ENCODE data around the gene VARS1. TPM values are rescaled to one million over a fixed set of nuclear protein-coding genes. Genes with fewer than 3 reads are reported as not detected.
A peak's percentile ranks its signal among the peaks of the same experiment; 100 is the strongest.

VARS1 gene
- total and polyA plus RNA-seq, 2 donors (not counting 1 experiment from before 2014, with no cell fraction given), result 16.0 to 53.5 TPM

DNA sequence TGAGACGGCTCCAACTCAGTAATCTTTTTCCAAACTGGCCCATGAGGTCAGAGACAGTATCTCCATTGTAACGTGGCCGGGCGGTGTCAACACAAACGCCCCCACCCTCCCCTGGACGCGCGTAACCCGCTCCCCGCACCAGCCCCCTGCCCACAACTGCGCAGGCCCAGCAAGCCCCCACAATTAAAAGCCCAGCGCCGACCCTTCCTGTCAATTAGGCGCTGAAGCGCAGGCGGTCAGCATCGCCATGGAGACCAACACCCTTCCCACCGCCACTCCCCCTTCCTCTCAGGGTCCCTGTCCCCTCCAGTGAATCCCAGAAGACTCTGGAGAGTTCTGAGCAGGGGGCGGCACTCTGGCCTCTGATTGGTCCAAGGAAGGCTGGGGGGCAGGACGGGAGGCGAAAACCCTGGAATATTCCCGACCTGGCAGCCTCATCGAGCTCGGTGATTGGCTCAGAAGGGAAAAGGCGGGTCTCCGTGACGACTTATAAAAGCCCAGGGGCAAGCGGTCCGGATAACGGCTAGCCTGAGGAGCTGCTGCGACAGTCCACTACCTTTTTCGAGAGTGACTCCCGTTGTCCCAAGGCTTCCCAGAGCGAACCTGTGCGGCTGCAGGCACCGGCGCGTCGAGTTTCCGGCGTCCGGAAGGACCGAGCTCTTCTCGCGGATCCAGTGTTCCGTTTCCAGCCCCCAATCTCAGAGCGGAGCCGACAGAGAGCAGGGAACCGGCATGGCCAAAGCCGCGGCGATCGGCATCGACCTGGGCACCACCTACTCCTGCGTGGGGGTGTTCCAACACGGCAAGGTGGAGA lies 19.7 kb upstream of the VARS1 start, which contains the start of the genes HSPA1A and HSPA1L:
TSS of gene HSPA1A (plus strand) at position 519 of the 814 bp plus-strand sequence. CDS start at position 733, 214 bp downstream.
TSS of gene HSPA1L (minus strand) at position 259 of the 814 bp plus-strand sequence. CDS start 3,311 bp downstream, outside the sequence.
- Histone ChIP-seq H2AFZ (ENCODE audit: low read length) (no peak within 1 kb of the TSS), H3K4me1 (ENCODE audit: control insufficient read depth, extremely low read depth, insufficient read depth, low read length) (peaks cover 2% of the 10 kb centered on the region), H3K9me3 (ENCODE audit: control insufficient read depth, insufficient read depth, low read depth, low read length) (no peaks in the 10 kb centered on the region), H3K36me3 (ENCODE audit: control insufficient read depth, insufficient read depth, low read length) (no peaks in the 10 kb centered on the region), H3K9ac (ENCODE audit: insufficient read depth, low read length) (peak within 1 kb of the TSS; percentile 48), H4K20me1 (ENCODE audit: control insufficient read depth, extremely low read depth, insufficient read depth, low read length) (no peaks in the 10 kb centered on the region), H3K4me3 (replicated peaks in 1 of 4; ENCODE audit: control extremely low read depth in 1 of 4, insufficient read depth in 1 of 4, low read depth in 3 of 4, low read length in 4 of 4) (peak within 1 kb of the TSS; percentile 42 to 82 (median 76)), H3K79me2 (ENCODE audit: control insufficient read depth, insufficient read depth, low read length) (peaks cover 21% of the 10 kb centered on the region), H3K27ac (ENCODE audit: insufficient read depth, low read length) (peak within 1 kb of the TSS; percentile 57), H3K27me3 (ENCODE audit: control insufficient read depth, insufficient read depth, low read length) (no peaks in the 10 kb centered on the region), H3K4me2 (ENCODE audit: extremely low read depth, insufficient read depth, low read length) (peak within 1 kb of the TSS; percentile 89)
- TF ChIP-seq EZH2 (IDR thresholded peaks at IDR 0.05; ENCODE audit: low read length, missing control alignments), result no peak
- TF ChIP-seq, protein P1, sequence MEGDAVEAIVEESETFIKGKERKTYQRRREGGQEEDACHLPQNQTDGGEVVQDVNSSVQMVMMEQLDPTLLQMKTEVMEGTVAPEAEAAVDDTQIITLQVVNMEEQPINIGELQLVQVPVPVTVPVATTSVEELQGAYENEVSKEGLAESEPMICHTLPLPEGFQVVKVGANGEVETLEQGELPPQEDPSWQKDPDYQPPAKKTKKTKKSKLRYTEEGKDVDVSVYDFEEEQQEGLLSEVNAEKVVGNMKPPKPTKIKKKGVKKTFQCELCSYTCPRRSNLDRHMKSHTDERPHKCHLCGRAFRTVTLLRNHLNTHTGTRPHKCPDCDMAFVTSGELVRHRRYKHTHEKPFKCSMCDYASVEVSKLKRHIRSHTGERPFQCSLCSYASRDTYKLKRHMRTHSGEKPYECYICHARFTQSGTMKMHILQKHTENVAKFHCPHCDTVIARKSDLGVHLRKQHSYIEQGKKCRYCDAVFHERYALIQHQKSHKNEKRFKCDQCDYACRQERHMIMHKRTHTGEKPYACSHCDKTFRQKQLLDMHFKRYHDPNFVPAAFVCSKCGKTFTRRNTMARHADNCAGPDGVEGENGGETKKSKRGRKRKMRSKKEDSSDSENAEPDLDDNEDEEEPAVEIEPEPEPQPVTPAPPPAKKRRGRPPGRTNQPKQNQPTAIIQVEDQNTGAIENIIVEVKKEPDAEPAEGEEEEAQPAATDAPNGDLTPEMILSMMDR (conservative IDR thresholded peaks at IDR 0.05 in 1 of 2, IDR thresholded peaks at IDR 0.05 in 1 of 2; ENCODE audit: low read depth in 1 of 2, low read length in 2 of 2), result no peak
- DNase-seq (ENCODE audit: low read depth in 2 of 2), result peak; percentile 95

DNA sequence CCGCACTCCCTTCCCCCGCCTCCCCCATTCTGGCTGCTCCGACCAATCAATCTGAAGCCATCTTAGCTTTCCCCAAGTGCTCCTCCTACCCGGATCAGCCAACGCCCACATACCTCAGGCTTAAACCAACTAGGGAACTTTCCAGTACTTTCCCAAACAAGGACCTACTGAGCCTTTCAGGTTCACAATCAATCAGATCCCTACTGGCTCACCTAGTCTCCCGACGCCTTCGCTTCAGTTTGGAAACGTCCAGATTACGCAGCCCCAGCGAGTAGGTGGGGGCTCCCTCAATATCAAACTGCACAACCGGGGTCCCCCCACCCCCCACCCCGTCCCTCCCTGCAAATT lies 19.1 kb upstream of the VARS1 start:
- no peaks in the 10 kb centered on the region for H3K27me3 ChIP-seq (ENCODE audit: control insufficient read depth, insufficient read depth, low read length)
- peak overlapping the region; percentile 42 to 82 (median 60) for H3K4me3 ChIP-seq (replicated peaks in 1 of 4; ENCODE audit: control extremely low read depth in 1 of 4, insufficient read depth in 1 of 4, low read depth in 3 of 4, low read length in 4 of 4)
- H4K20me1 ChIP-seq (ENCODE audit: control insufficient read depth, extremely low read depth, insufficient read depth, low read length), result no peaks in the 10 kb centered on the region
- DNase-seq (ENCODE audit: low read depth in 2 of 2), result peak; percentile 98 to 99
- H2AFZ ChIP-seq (ENCODE audit: low read length), result no peak overlapping the region
- peak overlapping the region; percentile 89 for H3K4me2 ChIP-seq (ENCODE audit: extremely low read depth, insufficient read depth, low read length)
- TF ChIP-seq, protein P1 (conservative IDR thresholded peaks at IDR 0.05 in 1 of 2, IDR thresholded peaks at IDR 0.05 in 1 of 2; ENCODE audit: low read depth in 1 of 2, low read length in 2 of 2), result no peak
- no peak for TF ChIP-seq EZH2 (IDR thresholded peaks at IDR 0.05; ENCODE audit: low read length, missing control alignments)
- peak overlapping the region; percentile 30 for H3K9ac ChIP-seq (ENCODE audit: insufficient read depth, low read length)
- peak overlapping the region; percentile 57 for H3K27ac ChIP-seq (ENCODE audit: insufficient read depth, low read length)
- no peaks in the 10 kb centered on the region for H3K9me3 ChIP-seq (ENCODE audit: control insufficient read depth, insufficient read depth, low read depth, low read length)
- peaks cover 2% of the 10 kb centered on the region for H3K4me1 ChIP-seq (ENCODE audit: control insufficient read depth, extremely low read depth, insufficient read depth, low read length)
- H3K36me3 ChIP-seq (ENCODE audit: control insufficient read depth, insufficient read depth, low read length), result no peaks in the 10 kb centered on the region
- H3K79me2 ChIP-seq (ENCODE audit: control insufficient read depth, insufficient read depth, low read length), result peaks cover 21% of the 10 kb centered on the region

DNA sequence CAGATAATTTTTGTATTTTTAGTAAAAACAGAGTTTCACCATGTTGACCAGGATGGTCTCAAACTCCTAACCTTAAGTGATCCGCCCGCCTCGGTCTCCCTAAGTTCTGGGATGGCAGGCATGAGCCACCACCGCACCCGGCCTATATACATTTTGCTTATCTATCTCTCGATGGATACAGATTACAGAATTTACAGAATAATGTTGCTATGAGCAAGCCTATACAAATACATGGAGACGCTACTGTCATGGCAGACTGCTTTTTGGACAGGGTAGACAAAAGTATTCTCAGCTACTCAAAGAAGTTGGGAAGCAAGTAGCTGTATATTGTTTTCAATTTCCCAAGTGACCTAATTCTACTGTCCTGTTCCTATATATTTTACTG lies 17.9 kb upstream of the VARS1 start:
- Histone ChIP-seq H4K20me1 (ENCODE audit: control insufficient read depth, extremely low read depth, insufficient read depth, low read length) (no peaks in the 10 kb centered on the region), H3K9me3 (ENCODE audit: control insufficient read depth, insufficient read depth, low read depth, low read length) (no peaks in the 10 kb centered on the region), H3K4me2 (ENCODE audit: extremely low read depth, insufficient read depth, low read length) (peak overlapping the region; percentile 44), H3K9ac (ENCODE audit: insufficient read depth, low read length) (no peak overlapping the region), H3K4me3 (replicated peaks in 1 of 4; ENCODE audit: control extremely low read depth in 1 of 4, insufficient read depth in 1 of 4, low read depth in 3 of 4, low read length in 4 of 4) (peak overlapping the region in 1 of 4 experiments; percentile 42), H3K27ac (ENCODE audit: insufficient read depth, low read length) (peak overlapping the region; percentile 48), H3K79me2 (ENCODE audit: control insufficient read depth, insufficient read depth, low read length) (peaks cover 14% of the 10 kb centered on the region), H2AFZ (ENCODE audit: low read length) (no peak overlapping the region), H3K27me3 (ENCODE audit: control insufficient read depth, insufficient read depth, low read length) (no peaks in the 10 kb centered on the region), H3K4me1 (ENCODE audit: control insufficient read depth, extremely low read depth, insufficient read depth, low read length) (no peaks in the 10 kb centered on the region), H3K36me3 (ENCODE audit: control insufficient read depth, insufficient read depth, low read length) (no peaks in the 10 kb centered on the region)
- no peak for TF ChIP-seq EZH2 (IDR thresholded peaks at IDR 0.05; ENCODE audit: low read length, missing control alignments)
- TF ChIP-seq, protein P1 (conservative IDR thresholded peaks at IDR 0.05 in 1 of 2, IDR thresholded peaks at IDR 0.05 in 1 of 2; ENCODE audit: low read depth in 1 of 2, low read length in 2 of 2), result no peak
- DNase-seq (ENCODE audit: low read depth in 2 of 2), result no peak
